Heart left ventricle (tissue), 16 donors: ENCODE data around the gene MAP6. TPM values are rescaled to one million over a fixed set of nuclear protein-coding genes. Genes with fewer than 3 reads are reported as not detected.

Experiments used
- ATAC-seq, 4 donors: fragments of 200-7000 bp; cut with Tn5 transposase; one replicate each; pipeline ENCODE4 v1.9.1; 2020 to 2022; ENCODE audit warnings: moderate library complexity in 4 of 4, mild to moderate bottlenecking in 3 of 4, moderate number of reproducible peaks in 1 of 4
- DNase-seq, 5 donors: peaks; one replicate each; pipeline ENCODE4 v3.0.0-alpha.2; 2020
- H3K27ac ChIP-seq, 12 donors: fragments of 200-600 bp; sonication (generic) in 4 of 12; one replicate each; pipeline versions ENCODE4 v1.5.0 to v1.8.0; 2016 to 2022; ENCODE audit warnings: mild to moderate bottlenecking in 2 of 12
- H3K27me3 ChIP-seq, 9 donors: fragments of 200-600 bp; sonication (generic) in 2 of 9; one replicate each; pipeline versions ENCODE4 v1.5.1 to v1.8.0; 2016 to 2022; ENCODE audit warnings: mild to moderate bottlenecking in 3 of 9
- H3K36me3 ChIP-seq, 9 donors: fragments of 200-600 bp; sonication (generic) in 2 of 9; one replicate each; pipeline versions ENCODE4 v1.5.0 to v1.8.0; 2018 to 2022; ENCODE audit warnings: mild to moderate bottlenecking in 2 of 9
- H3K4me1 ChIP-seq, 12 donors: fragments of 200-600 bp; sonication (generic) in 4 of 12; one replicate each; pipeline versions ENCODE4 v1.5.0 to v1.8.0; 2016 to 2022; ENCODE audit warnings: mild to moderate bottlenecking in 3 of 12
- H3K4me3 ChIP-seq, 12 donors: fragments of 200-600 bp; sonication (generic) in 4 of 12; one replicate each; pipeline versions ENCODE4 v1.5.0 to v1.8.0; 2017 to 2022; ENCODE audit warnings: mild to moderate bottlenecking in 9 of 12, moderate library complexity in 4 of 12
- H3K9me3 ChIP-seq, 12 donors: fragments of 200-600 bp; sonication (generic) in 4 of 12; one replicate each; pipeline versions ENCODE4 v1.5.0 to v1.8.0; 2016 to 2022; ENCODE audit warnings: mild to moderate bottlenecking in 1 of 12
- CTCF ChIP-seq, 12 donors: fragments of 200-600 bp; sonication (generic) in 4 of 12; IDR thresholded peaks; one replicate each; pipeline versions ENCODE4 v1.5.0 to v1.8.0; 2018 to 2022; ENCODE audit warnings: antibody characterized with exemption in 12 of 12, mild to moderate bottlenecking in 5 of 12
- POLR2A ChIP-seq, 2 donors: fragments of 450-650 bp; IDR thresholded peaks; one replicate each; pipeline ENCODE4 v1.6.1; 2017; ENCODE audit warnings: antibody characterized with exemption in 2 of 2, mild to moderate bottlenecking in 2 of 2, moderate library complexity in 2 of 2
- WGBS, 4 donors: extraction: QIAGEN DNeasy Blood & Tissue Kit in 2 of 4; methylation state at CpG; one replicate each; pipeline versions ENCODE4 v1.1.5 to v1.1.7; 2013 to 2018; 5-methylcytosine and 5-hydroxymethylcytosine counted together
- intact Hi-C, 10 donors: fragments of 100-400 bp; cut with DNase I; formaldehyde crosslinking; loops; one replicate each; pipeline versions ENCODE4 v1.11.1 to v1.14.2; 2022
- polyA plus RNA-seq, 2 donors: library from polyadenylated mRNA; stranded (reverse); fragments of 200-250 nt; gene quantifications; one replicate each; pipeline ENCODE4 v1.2.3, GENCODE V29; 2013
- total RNA-seq, 9 donors: library from RNA; depleted of rRNA in 2 of 9; stranded (reverse); fragments of >200 nt in 2 of 9; fragmentation: NEBNext Ultra II Directional in 3 of 9; extraction: Animal tissue kit (Norgen Biotek cat#: 25700) in 3 of 9; gene quantifications; one replicate each; pipeline versions ENCODE4 v1.1.0 to v1.2.4, GENCODE V29; 2016 to 2023
- donor health status: ischemic (EF 13 %, LVEDD 7.1; RV severe dilation, severe dysfunction).
- donor health status: healthy with polysubstance abuse.
- donor health status: DM: no; HTN: yes; CAD: no.
- donor health status: DM: no; HTN: no; CAD: no.
- donor health status: ischemic (EF 25% LVEDD 6.9; RV normal size, moderate dysfunction).
- donor health status: ischemic (EF 25% LVEDD 5.7; RV mildly dilated, moderate dysfunction).
- donor health status: healthy.
- donor health status: DM: yes; HTN: yes; CAD: no.
- donor health status: ischemic (EF 35%, LVEDD 5.7; RV mildly dilated, moderate dysfunction).
- donor health status: nonischemic (EF 11% LVEDD 7.7; RV severe dilation, severe dysfunction).
- donor health status: DM: yes; HTN: yes; CAD: no.
- donor health status: PGD.
- donor health status: ischemic (EF 29% LVEDD 5.4; RV normal size, mild dysfunction).
- donor health status: nonischemic (EF 23%, LVEDD 6.1; RV moderate dilation, normal function).

MAP6 gene
- total and polyA plus RNA-seq, 11 donors = 0.98 to 10.0 (median 4.8) TPM

- WGBS, 4 donors = 92 to 96% (median 94%) methylated on average over 10 to 14 of the region's 14 CpGs
- intact Hi-C loops = no loop called here
- Histone ChIP-seq H3K27me3 (no peaks in the 10 kb centered on the region), H3K4me3 (no peak overlapping the region), H3K9me3 (no peaks in the 10 kb centered on the region), H3K36me3 (peaks cover 6 to 80% (median 76%) of the 10 kb centered on the region in 9 donors), H3K4me1 (peaks cover 3 to 66% (median 39%) of the 10 kb centered on the region in 12 donors), H3K27ac (peak overlapping the region in 1 of 12 donors; percentile 40)
- DNase-seq (no peak), ATAC-seq (no peak)
- no peak for TF ChIP-seq POLR2A (IDR thresholded peaks at IDR 0.05)
- TF ChIP-seq CTCF (IDR thresholded peaks at IDR 0.05) = no peak
Measured at GRCh38 chr11:75571625-75572024, 97.2 kb downstream of the MAP6 start.

GRCh38 chr11:75570559-75571139 is 98.2 kb downstream of the MAP6 start:
- Histone ChIP-seq H3K9me3 (no peaks in the 10 kb centered on the region), H3K36me3 (peaks cover 6 to 90% (median 83%) of the 10 kb centered on the region in 9 donors), H3K27ac (peak overlapping the region in 2 of 12 donors; percentile 6 to 38), H3K4me3 (no peak overlapping the region), H3K27me3 (no peaks in the 10 kb centered on the region), H3K4me1 (peaks cover 3 to 71% (median 44%) of the 10 kb centered on the region in 12 donors)
- ATAC-seq = no peak
- intact Hi-C loops = no loop called here
- WGBS, 4 donors = 48 to 59% (median 53%) methylated on average over 9 of the region's 9 CpGs
- DNase-seq = no peak
- TF ChIP-seq CTCF (IDR thresholded peaks at IDR 0.05) = no peak
- TF ChIP-seq POLR2A (IDR thresholded peaks at IDR 0.05) = no peak

GRCh38 chr11:75568616-75569219 is 100.1 kb downstream of the MAP6 start:
- no peak for ATAC-seq
- H3K36me3 ChIP-seq = peaks cover 6 to 91% (median 80%) of the 10 kb centered on the region in 9 donors
- H3K9me3 ChIP-seq = no peaks in the 10 kb centered on the region
- no peak overlapping the region for H3K4me3 ChIP-seq
- intact Hi-C loops = no loop called here
- DNase-seq = peak in 2 of 5 donors; percentile 19 to 31
- no peak for TF ChIP-seq POLR2A (IDR thresholded peaks at IDR 0.05)
- TF ChIP-seq CTCF (IDR thresholded peaks at IDR 0.05) = no peak
- H3K27me3 ChIP-seq = no peaks in the 10 kb centered on the region
- peaks cover 9 to 90% (median 63%) of the 10 kb centered on the region in 12 donors for H3K4me1 ChIP-seq
- 79 to 87% (median 82%) methylated on average over 13 to 14 of the region's 14 CpGs for WGBS, 4 donors
- H3K27ac ChIP-seq = peak overlapping the region in 2 of 12 donors; percentile 5 to 100

- intact Hi-C loops = no loop called here
- Histone ChIP-seq H3K27ac (peak overlapping the region in 3 of 12 donors; percentile 5 to 100 (median 24)), H3K4me1 (peaks cover 9 to 93% (median 65%) of the 10 kb centered on the region in 12 donors)
Measured at GRCh38 chr11:75567971-75568370, 100.9 kb downstream of the MAP6 start.

More at GRCh38 chr11:75567971-75568370, 100.9 kb downstream of the MAP6 start:
- no peaks in the 10 kb centered on the region for H3K9me3 ChIP-seq
- DNase-seq (peak in 1 of 5 donors; percentile 8), ATAC-seq (no peak)
- 83 to 90% (median 87%) methylated on average over 6 of the region's 6 CpGs for WGBS, 4 donors
- no peak overlapping the region for H3K4me3 ChIP-seq
- TF ChIP-seq POLR2A (IDR thresholded peaks at IDR 0.05) (no peak), CTCF (IDR thresholded peaks at IDR 0.05) (no peak)
- peaks cover 6 to 83% (median 74%) of the 10 kb centered on the region in 9 donors for H3K36me3 ChIP-seq
- no peaks in the 10 kb centered on the region for H3K27me3 ChIP-seq
